KBM-7 (cell line): ENCODE measurements around the gene YARS2.

Experiments
- DNase-seq: peaks from one replicate; pipeline ENCODE4 v3.0.0-alpha.2; 2015
- in situ Hi-C: fragments of 300-500 bp; cut with MboI; formaldehyde crosslinking; loops from 2 replicates; pipeline ENCODE4 v1.14.3; 2020; ENCODE audit warnings: low sequenced_read_pairs, low pct_unique_long_range_greater_than_20kb, mixed read lengths

YARS2 gene

DNA sequence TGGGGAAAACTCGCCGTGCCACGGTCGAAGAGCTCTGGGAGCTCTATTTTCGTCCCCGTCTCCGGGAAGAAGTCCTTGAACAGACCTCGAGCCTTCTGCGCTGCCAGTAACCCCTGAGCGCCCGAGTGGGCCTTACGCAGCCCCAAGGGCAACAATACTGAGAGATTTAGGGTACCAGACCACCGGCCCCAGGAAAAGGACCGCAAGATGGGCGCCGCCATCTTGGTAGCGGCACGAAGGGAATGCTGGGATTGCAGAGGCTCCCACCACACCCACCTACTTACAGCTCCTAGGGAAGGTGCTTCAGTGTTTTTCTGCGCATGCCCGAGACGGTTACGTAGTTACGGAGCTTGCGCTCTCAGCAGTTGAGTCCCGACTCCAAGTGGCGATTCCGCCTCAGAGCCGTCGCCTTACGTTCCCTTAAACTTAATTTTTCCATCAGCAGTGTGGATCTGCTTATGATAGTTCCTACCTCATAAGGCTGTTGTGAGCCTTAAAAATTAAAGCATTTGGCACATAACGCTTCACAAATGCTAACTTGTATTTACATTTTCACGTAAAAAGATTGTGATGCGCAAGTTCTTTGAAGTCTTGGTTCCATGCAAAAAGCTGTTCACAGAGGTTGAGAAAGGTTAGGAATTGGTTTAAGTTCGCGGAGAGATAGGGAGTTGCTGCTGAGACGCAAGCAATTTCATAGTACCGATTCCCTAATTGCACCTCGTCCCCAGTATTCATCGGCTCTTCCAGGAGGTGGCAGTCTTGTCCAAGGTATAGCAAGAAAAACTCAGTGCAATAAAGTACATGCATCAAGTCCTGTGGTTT lies at the start of gene YARS2:
Gene YARS2, minus strand, starts transcription at position 244 of the 822 bp plus-strand sequence. Its CDS starts 23 bp downstream, at position 221.
- in situ Hi-C loops: loop anchor here (25.0 kb wide), 2 partner anchors 181 to 1256 kb away; partner anchors contain the start of gene ALG10
- peak; percentile 93 for DNase-seq

- no peak for DNase-seq
- in situ Hi-C loops: no loop called here
These were observed 48.6 kb upstream of the YARS2 start for GRCh38 chr12:32804301-32804700.

- no peak for DNase-seq
- in situ Hi-C loops: no loop called here
These were observed 45.7 kb upstream of the YARS2 start for GRCh38 chr12:32801269-32801980.

- DNase-seq: no peak
- in situ Hi-C loops: no loop called here
These were observed 38.6 kb upstream of the YARS2 start for GRCh38 chr12:32794281-32794680.

- in situ Hi-C loops: no loop called here
- DNase-seq: no peak
These were observed 34.2 kb upstream of the YARS2 start for GRCh38 chr12:32789916-32790315.

DNA sequence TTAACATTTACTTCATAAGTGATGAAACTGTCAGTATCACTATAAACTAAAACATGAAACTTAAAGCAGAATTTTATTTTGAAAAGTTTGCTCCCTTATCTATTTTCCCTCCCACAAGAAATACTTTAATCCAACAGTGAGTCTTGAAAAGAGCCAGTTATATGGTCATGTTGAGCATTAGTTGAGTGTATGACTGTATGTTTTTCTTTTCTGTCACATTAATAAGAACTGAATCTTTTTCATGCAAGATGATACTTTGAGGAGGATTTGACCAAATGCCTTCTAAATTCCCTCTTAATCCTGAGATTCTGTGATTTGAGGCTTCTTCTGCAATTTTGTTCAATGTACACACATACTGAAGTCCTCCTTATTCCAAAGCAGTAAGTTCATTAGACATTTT lies 33.7 kb upstream of the YARS2 start:
- in situ Hi-C loops: no loop called here

GRCh38 chr12:32788405-32788804 lies 32.7 kb upstream of the YARS2 start:
- DNase-seq: no peak
- in situ Hi-C loops: no loop called here

More for the DNA sequence above, 33.7 kb upstream of the YARS2 start:
- no peak for DNase-seq

DNA sequence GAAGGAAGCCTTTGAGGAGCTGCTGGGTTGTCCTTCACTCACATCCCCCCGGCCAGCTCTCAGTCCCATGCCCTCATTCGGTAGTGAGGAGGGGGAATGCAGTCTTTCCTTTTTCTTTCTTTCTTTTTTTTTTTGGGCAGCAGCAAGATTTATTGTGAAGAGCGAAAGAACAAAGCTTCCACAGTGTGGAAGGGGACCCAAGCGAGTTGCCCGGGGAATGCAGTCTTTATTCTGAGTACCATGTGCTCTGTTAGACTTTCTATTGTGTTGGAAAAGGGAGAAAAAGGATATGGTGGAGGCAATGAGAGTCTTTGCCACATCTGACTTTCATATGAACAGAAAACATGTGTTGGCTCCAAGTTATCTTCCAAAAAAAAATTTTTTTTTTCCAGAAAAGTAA lies 29.9 kb upstream of the YARS2 start:
- no peak for DNase-seq
- in situ Hi-C loops: no loop called here

DNA sequence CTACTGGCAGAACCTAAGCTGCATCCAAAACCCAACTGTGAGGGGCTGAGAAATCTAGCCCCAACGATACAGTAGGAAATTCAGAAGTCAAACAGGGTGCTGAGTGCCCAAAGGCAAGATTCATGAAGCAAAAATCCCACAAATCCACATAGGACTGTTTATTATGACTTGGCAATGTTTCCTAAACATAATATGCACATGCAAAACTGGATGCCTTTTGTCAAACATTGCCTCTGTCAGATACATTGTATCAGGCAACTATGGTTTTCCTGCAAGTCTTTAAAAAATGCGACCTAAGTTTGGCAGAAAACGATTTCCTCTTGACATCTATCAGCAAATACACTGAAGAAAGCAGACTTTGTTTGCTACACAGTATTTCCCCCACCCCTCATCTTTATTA lies 27.3 kb upstream of the YARS2 start:
- no peak for DNase-seq
- in situ Hi-C loops: no loop called here

GRCh38 chr12:32780071-32780470 lies 24.4 kb upstream of the YARS2 start:
- in situ Hi-C loops: no loop called here
- DNase-seq: no peak

DNA sequence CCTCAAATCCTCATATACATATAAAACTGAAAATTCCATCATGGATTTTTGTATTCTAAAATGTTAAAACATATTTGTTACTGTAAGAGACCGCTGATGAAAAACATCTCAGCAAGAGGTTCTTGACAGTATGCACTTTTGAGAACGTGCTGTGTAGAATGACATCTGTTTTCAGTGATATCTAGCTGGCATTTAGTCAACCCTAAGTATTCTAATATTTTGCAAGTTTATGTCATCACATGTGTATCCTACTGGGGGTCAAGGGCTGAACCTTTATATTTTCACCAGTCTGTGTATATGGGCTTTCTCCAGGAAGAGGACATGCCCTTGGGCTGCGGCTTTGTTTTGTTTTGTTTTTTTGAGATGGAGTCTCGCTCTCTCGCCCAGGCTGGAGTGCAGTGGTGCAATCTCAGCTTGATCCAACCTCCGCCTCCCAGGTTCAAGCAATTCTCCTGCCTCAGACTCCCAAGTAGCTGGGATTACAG lies 22.0 kb upstream of the YARS2 start:
- in situ Hi-C loops: no loop called here
- no peak for DNase-seq

DNA sequence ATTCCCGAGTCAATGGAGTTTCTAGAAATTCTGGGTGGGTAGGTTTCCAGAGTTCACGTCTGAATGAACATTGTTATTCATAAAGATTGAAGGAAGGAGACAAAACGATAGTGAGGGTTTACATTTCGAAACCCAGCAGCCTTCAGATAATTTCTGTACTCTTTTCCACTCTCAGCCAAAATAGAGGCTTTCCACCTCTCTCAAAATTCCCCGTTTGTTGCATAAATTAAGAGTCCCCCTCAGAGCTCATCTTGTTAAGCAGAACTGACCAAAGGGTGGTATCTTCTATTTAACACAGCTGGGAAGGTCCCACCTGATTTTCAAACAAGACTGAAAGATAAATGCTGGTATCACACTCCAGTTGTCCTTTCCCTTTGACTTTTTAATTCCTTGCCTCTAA lies 21.5 kb upstream of the YARS2 start:
- DNase-seq: no peak
- in situ Hi-C loops: no loop called here

DNA sequence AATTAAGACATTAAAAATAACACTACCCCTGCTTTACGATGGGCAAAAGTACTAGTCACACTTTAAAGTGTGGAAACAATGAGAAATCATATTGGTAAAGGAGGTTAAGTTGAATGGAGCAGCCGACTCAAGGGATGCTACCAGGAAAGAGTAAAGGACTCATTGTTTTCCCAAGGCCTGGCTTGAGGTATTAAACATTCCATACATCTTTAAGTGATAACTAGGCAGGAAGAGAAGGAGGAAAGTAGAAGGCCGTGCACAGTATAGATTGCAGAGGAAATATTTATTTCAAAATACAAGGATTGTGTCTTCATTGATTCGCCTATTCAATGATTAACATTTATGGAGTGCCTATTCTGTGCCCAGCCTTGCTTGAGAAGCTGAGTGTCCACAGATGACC lies 20.6 kb upstream of the YARS2 start:
- DNase-seq: no peak
- in situ Hi-C loops: no loop called here

GRCh38 chr12:32773691-32774090 lies 18.0 kb upstream of the YARS2 start:
- in situ Hi-C loops: loop anchor here (25.0 kb wide), 2 partner anchors 164 to 1239 kb away; partner anchors contain the start of gene ALG10
- DNase-seq: no peak

DNA sequence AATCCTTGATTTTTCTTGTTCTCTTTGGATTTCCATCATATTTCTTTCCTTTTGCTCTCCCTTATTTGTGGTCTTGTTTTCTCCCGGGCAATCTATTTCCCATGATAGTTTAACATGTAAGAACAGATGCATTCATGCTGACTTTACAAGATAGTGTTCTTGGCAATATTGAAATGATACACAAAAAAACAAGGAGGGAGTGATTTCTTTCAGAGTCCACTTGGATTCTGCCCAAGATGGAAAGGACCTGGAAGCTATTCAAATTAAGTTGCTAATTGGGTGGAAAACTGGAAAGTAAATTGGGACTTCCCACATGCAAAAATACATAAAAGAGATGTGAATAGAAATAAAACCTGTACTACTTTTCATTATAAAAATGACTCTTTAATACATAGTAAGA lies 14.4 kb upstream of the YARS2 start:
- DNase-seq: no peak
- in situ Hi-C loops: loop anchor here (25.0 kb wide), 2 partner anchors 167 to 1242 kb away; partner anchors contain the start of gene ALG10

DNA sequence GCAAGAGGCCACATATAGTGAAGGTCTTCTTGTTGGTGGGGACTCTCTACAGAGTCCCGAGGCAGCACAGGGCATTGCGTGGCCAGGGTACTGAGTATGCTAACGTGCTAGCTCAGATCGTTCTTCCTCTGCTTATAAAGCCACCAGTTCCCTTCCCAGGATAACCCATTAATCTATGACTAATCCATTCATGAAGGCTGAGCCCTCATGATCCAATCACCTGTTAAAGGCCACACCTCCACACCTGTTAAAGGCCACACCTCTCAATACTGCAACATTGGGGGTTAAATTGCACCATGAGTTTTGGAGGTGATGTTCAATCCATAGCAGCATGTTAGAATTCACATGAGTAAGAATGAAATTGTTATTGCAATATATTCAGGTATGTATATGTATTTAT lies 12.8 kb upstream of the YARS2 start:
- in situ Hi-C loops: loop anchor here (25.0 kb wide), 2 partner anchors 169 to 1244 kb away; partner anchors contain the start of gene ALG10
- DNase-seq: no peak

DNA sequence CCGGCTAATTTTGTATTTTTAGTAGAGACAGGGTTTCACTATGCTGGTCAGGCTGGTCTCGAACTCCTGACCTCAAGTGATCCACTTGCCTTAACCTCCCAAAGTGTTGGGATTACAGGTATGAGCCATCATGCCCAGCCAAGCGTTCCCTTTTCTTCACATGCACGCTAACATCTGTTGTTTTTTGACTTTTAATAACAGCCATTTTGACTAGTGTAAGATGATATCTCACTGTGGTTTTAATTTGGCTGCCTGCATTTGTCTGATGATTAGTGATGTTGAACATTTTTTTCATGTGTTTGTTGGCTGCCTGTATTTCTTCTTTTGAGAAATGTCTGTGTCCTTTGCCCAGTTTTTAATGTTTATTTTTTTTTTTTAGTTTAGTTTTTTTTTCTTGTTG lies 10.2 kb upstream of the YARS2 start:
- in situ Hi-C loops: loop anchor here (25.0 kb wide), 2 partner anchors 171 to 1246 kb away; partner anchors contain the start of gene ALG10
- no peak for DNase-seq

DNA sequence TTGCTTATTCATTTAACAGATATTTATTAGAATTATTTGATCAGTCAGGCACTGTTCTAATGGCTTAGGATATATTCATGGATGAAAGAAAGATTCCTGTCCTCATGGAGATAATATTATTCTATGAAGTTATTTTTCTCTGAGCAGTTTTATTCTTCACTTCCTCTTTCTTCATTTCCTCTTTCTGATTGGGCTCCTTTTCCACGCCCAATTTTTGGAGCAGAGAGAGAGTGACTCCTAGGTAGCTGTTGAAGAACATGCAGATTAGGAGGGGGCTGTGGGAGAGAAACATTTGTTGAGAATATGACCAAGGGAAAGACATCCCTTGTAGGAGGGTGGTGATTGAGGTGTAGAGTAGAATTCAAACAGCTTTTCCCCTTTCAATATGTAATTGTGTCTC lies 6.0 kb upstream of the YARS2 start:
- in situ Hi-C loops: loop anchor here (25.0 kb wide), 2 partner anchors 176 to 1251 kb away; partner anchors contain the start of gene ALG10
- DNase-seq: peak; percentile 81

- in situ Hi-C loops: loop anchor here (25.0 kb wide), 2 partner anchors 180 to 1255 kb away; partner anchors contain the start of gene ALG10
- DNase-seq: no peak
These were observed 1.5 kb upstream of the YARS2 start for GRCh38 chr12:32757157-32757556.
